Measurements from ENCODE around the gene R3HDM4. TPM values are rescaled to one million over a fixed set of nuclear protein-coding genes. Genes with fewer than 3 reads are reported as not detected.

R3HDM4 gene
- total RNA-seq: 60.8 and 91.1 TPM in 2 replicates

GRCh38 chr19:913080-913748 is at the start of gene R3HDM4:
TSS of gene R3HDM4 (minus strand) at chr19:913219. CDS start at chr19:913157, 62 bp downstream.

GRCh38 chr19:925526-926322 is 12.7 kb upstream of the R3HDM4 start, which contains the start of gene ARID3A:
TSS of gene ARID3A (plus strand) at chr19:926035. CDS start at chr19:929529, 3,494 bp downstream.

GRCh38 chr19:917323-918151 is 4.5 kb upstream of the R3HDM4 start, which contains the start of gene KISS1R:
TSS of gene KISS1R (plus strand) at chr19:917333. CDS start at chr19:917503, 170 bp downstream.

GRCh38 chr19:892894-893689 is 19.9 kb downstream of the R3HDM4 start, which contains the start of the genes MED16 and RNU6-9:
TSS of gene MED16 (minus strand) at chr19:893187. CDS start at chr19:891131, 2,056 bp downstream.
TSS of gene RNU6-9 (plus strand) at chr19:893484.

GRCh38 chr19:858868-859843 is 53.9 kb downstream of the R3HDM4 start, which contains the start of gene CFD:
TSS of gene CFD (plus strand) at chr19:859664. CDS start at chr19:859690, 26 bp downstream.

GRCh38 chr19:852136-853013 is 60.6 kb downstream of the R3HDM4 start, which contains the start of gene ELANE:
TSS of gene ELANE (plus strand) at chr19:852303. CDS start at chr19:852329, 26 bp downstream.

Other genes starting within 250 kb of the R3HDM4 start
- 259 and 303 TPM in 2 replicates for gene FSTL3, start 236.8 kb downstream of the R3HDM4 start, total RNA-seq
- gene PRSS57, start 217.8 kb downstream of the R3HDM4 start, total RNA-seq: not detected in 2 replicates
- 0.11 TPM in 1 of 2 replicates, not detected in the other for gene PALM, start 204.3 kb downstream of the R3HDM4 start, total RNA-seq
- 7.2 and 12.6 TPM in 2 replicates for gene MISP, start 162.1 kb downstream of the R3HDM4 start, total RNA-seq
- 216 and 283 TPM in 2 replicates for gene PTBP1, start 115.8 kb downstream of the R3HDM4 start, total RNA-seq
- gene PLPPR3, start 91.3 kb downstream of the R3HDM4 start, total RNA-seq: 0.27 TPM in 1 of 2 replicates, not detected in the other
- not detected in 2 replicates for gene AZU1, start 85.4 kb downstream of the R3HDM4 start, total RNA-seq
- gene PRTN3, start 72.2 kb downstream of the R3HDM4 start, total RNA-seq: not detected in 2 replicates
- gene ELANE, start 60.9 kb downstream of the R3HDM4 start, total RNA-seq: not detected in 2 replicates
- 0.55 TPM in 1 of 2 replicates, not detected in the other for gene CFD, start 53.6 kb downstream of the R3HDM4 start, total RNA-seq
- gene MED16, start 20.0 kb downstream of the R3HDM4 start, total RNA-seq: 33.8 and 34.7 TPM in 2 replicates
- gene RNU6-9, start 19.7 kb downstream of the R3HDM4 start, total RNA-seq: not detected in 2 replicates
- gene KISS1R, start 4.1 kb upstream of the R3HDM4 start, total RNA-seq: not detected in 2 replicates
- 4.5 and 4.8 TPM in 2 replicates for gene ARID3A, start 12.8 kb upstream of the R3HDM4 start, total RNA-seq
- 68.2 and 87.6 TPM in 2 replicates for gene WDR18, start 71.1 kb upstream of the R3HDM4 start, total RNA-seq
- gene GRIN3B, start 87.2 kb upstream of the R3HDM4 start, total RNA-seq: 0.95 and 2.3 TPM in 2 replicates
- 142 and 147 TPM in 2 replicates for gene TMEM259, start 107.9 kb upstream of the R3HDM4 start, total RNA-seq
- gene RNU6-2, start 108.3 kb upstream of the R3HDM4 start, total RNA-seq: not detected in 2 replicates
- gene CNN2, start 113.4 kb upstream of the R3HDM4 start, total RNA-seq: 239 and 254 TPM in 2 replicates
- 14.0 and 24.3 TPM in 2 replicates for gene ABCA7, start 126.9 kb upstream of the R3HDM4 start, total RNA-seq
- 3.2 and 5.4 TPM in 2 replicates for gene ARHGAP45, start 153.9 kb upstream of the R3HDM4 start, total RNA-seq
- 125 and 242 TPM in 2 replicates for gene POLR2E, start 182.2 kb upstream of the R3HDM4 start, total RNA-seq
- gene GPX4, start 190.8 kb upstream of the R3HDM4 start, total RNA-seq: 302 and 333 TPM in 2 replicates